Thyroid gland (tissue), 4 donors: Measurements from ENCODE around the gene JAKMIP2. TPM values are rescaled to one million over a fixed set of nuclear protein-coding genes. Genes with fewer than 3 reads are reported as not detected.
"Not testable (repeated sequence)": the region's sequence is repeated elsewhere in the genome, so short reads cannot be mapped to it uniquely, and the experiment has no call there.

Experiments used
- DNase-seq, 2 donors: peaks; one replicate each; pipeline ENCODE4 v3.0.0-alpha.2; 2019
- H3K27ac ChIP-seq, 3 donors: fragments of 200-600 bp; sonication (generic); 1 replicate in 2 of 3; 2 replicates in 1 of 3; pipeline ENCODE4 v1.5.1; 2016 to 2019; ENCODE audit warnings: mild to moderate bottlenecking in 1 of 3, moderate library complexity in 1 of 3
- H3K27me3 ChIP-seq: fragments of 200-600 bp; sonication (generic); one replicate; pipeline ENCODE4 v1.5.1; 2019
- H3K36me3 ChIP-seq, 2 donors: fragments of 200-600 bp; sonication (generic); one replicate each; pipeline ENCODE4 v1.5.1; 2016 to 2019
- H3K4me1 ChIP-seq, 2 donors: fragments of 200-600 bp; sonication (generic); one replicate each; pipeline ENCODE4 v1.5.1; 2017 to 2019
- H3K4me3 ChIP-seq, 3 donors: fragments of 200-600 bp; sonication (generic); replicated peaks in 1 of 3; 1 replicate in 2 of 3; 2 replicates in 1 of 3; pipeline ENCODE4 v1.5.1; 2016; ENCODE audit warnings: mild to moderate bottlenecking in 1 of 3
- H3K9me3 ChIP-seq: fragments of 200-600 bp; sonication (generic); one replicate; pipeline ENCODE4 v1.5.1; 2017
- CTCF ChIP-seq, 6 experiments: fragments of 200-600 bp in 3 of 6; fragments of 450-650 bp in 3 of 6; sonication (generic) in 3 of 6; IDR thresholded peaks; one replicate each; pipeline ENCODE4 v1.5.1; 2016 to 2019; ENCODE audit warnings: antibody characterized with exemption in 6 of 6, mild to moderate bottlenecking in 2 of 6, inconsistent platforms in 1 of 6, moderate library complexity in 1 of 6
- POLR2A ChIP-seq, 2 donors: fragments of 450-650 bp; IDR thresholded peaks; one replicate each; pipeline ENCODE4 v1.6.1; 2017; ENCODE audit warnings: antibody characterized with exemption in 2 of 2, mild to moderate bottlenecking in 2 of 2, moderate library complexity in 1 of 2
- WGBS, 2 donors: methylation state at CpG; one replicate each; pipeline ENCODE4 v1.1.5; 2017; 5-methylcytosine and 5-hydroxymethylcytosine counted together
- intact Hi-C: fragments of 100-400 bp; cut with DNase I; formaldehyde crosslinking; loops from one replicate; pipeline ENCODE4 v1.15.1; 2023
- total RNA-seq, 4 donors: library from RNA; depleted of rRNA; stranded (reverse); fragments of >200 nt; gene quantifications; one replicate each; pipeline ENCODE4 v1.2.3, GENCODE V29; 2016

JAKMIP2 gene
- total RNA-seq, 4 donors from 2014 or later: under 0.01 to 0.75 (median 0.38) TPM

- TF ChIP-seq POLR2A (IDR thresholded peaks at IDR 0.05) (no peak), CTCF (IDR thresholded peaks at IDR 0.05) (no peak)
- 79 to 85% methylated on average over 1 of the region's 1 CpG for WGBS, 2 donors
- Histone ChIP-seq H3K27ac (no peak overlapping the region), H3K4me1 (peaks cover 0 to 5% of the 10 kb centered on the region in 2 donors), H3K4me3 (no peak overlapping the region), H3K9me3 (no peaks in the 10 kb centered on the region), H3K27me3 (no peaks in the 10 kb centered on the region), H3K36me3 (no peaks in the 10 kb centered on the region)
- intact Hi-C loops: no loop called here
- DNase-seq: no peak
Measured at GRCh38 chr5:147813696-147814095, 31.2 kb upstream of the JAKMIP2 start.

GRCh38 chr5:147809830-147810666 lies 27.5 kb upstream of the JAKMIP2 start:
- Histone ChIP-seq H3K27ac (no peak overlapping the region), H3K4me3 (no peak overlapping the region), H3K36me3 (no peaks in the 10 kb centered on the region), H3K9me3 (no peaks in the 10 kb centered on the region), H3K27me3 (no peaks in the 10 kb centered on the region), H3K4me1 (peaks cover 0 to 5% of the 10 kb centered on the region in 2 donors)
- intact Hi-C loops: no loop called here
- DNase-seq: no peak
- 36 to 47% methylated on average over 5 of the region's 5 CpGs for WGBS, 2 donors
- TF ChIP-seq CTCF (IDR thresholded peaks at IDR 0.05) (no peak), POLR2A (IDR thresholded peaks at IDR 0.05) (no peak)

GRCh38 chr5:147805030-147805454 lies 22.5 kb upstream of the JAKMIP2 start:
- intact Hi-C loops: no loop called here
- Histone ChIP-seq H3K4me3 (no peak overlapping the region), H3K27me3 (no peaks in the 10 kb centered on the region), H3K36me3 (no peaks in the 10 kb centered on the region), H3K4me1 (peaks cover 0 to 2% of the 10 kb centered on the region in 2 donors), H3K27ac (no peak overlapping the region), H3K9me3 (no peaks in the 10 kb centered on the region)
- WGBS, 2 donors: 75 to 78% methylated on average over 6 of the region's 6 CpGs
- no peak for TF ChIP-seq POLR2A (IDR thresholded peaks at IDR 0.05)
- TF ChIP-seq CTCF (IDR thresholded peaks at IDR 0.05): no peak
- no peak for DNase-seq

GRCh38 chr5:147804334-147804733 lies 21.8 kb upstream of the JAKMIP2 start:
- Histone ChIP-seq H3K36me3 (no peaks in the 10 kb centered on the region), H3K9me3 (no peaks in the 10 kb centered on the region), H3K4me1 (no peaks in the 10 kb centered on the region), H3K4me3 (no peak overlapping the region), H3K27me3 (no peaks in the 10 kb centered on the region), H3K27ac (no peak overlapping the region)
- intact Hi-C loops: no loop called here
- DNase-seq: no peak
- TF ChIP-seq CTCF (IDR thresholded peaks at IDR 0.05) (no peak), POLR2A (IDR thresholded peaks at IDR 0.05) (no peak)
- WGBS, 2 donors: 57 to 61% methylated on average over 3 of the region's 3 CpGs

GRCh38 chr5:147803926-147804325 lies 21.4 kb upstream of the JAKMIP2 start:
- DNase-seq: no peak
- Histone ChIP-seq H3K4me1 (no peaks in the 10 kb centered on the region), H3K36me3 (no peaks in the 10 kb centered on the region), H3K4me3 (no peak overlapping the region), H3K27me3 (no peaks in the 10 kb centered on the region), H3K9me3 (no peaks in the 10 kb centered on the region), H3K27ac (no peak overlapping the region)
- intact Hi-C loops: no loop called here
- 57 to 90% methylated on average over 1 of the region's 1 CpG for WGBS, 2 donors
- TF ChIP-seq POLR2A (IDR thresholded peaks at IDR 0.05) (no peak), CTCF (IDR thresholded peaks at IDR 0.05) (no peak)

GRCh38 chr5:147803161-147803560 lies 20.6 kb upstream of the JAKMIP2 start:
- intact Hi-C loops, DNase-seq, H3K36me3 ChIP-seq, H3K27ac ChIP-seq, H3K9me3 ChIP-seq, H3K27me3 ChIP-seq, H3K4me3 ChIP-seq, H3K4me1 ChIP-seq: not testable (repeated sequence)
- 71 to 86% methylated on average over 3 of the region's 3 CpGs for WGBS, 2 donors
